Fibroblast of lung (primary cell): ENCODE results near the gene KRT33A. TPM values are rescaled to one million over a fixed set of nuclear protein-coding genes. Genes with fewer than 3 reads are reported as not detected.

Experiments
- DNase-seq, 2 donors: peaks; one replicate each; pipeline versions ENCODE4 v3.0.0 to v3.0.0-alpha.2; 2010; ENCODE audit warnings: low read depth in 2 of 2
- H2AFZ ChIP-seq: 2 replicates; pipeline ENCODE4 v1.5.1; 2012; ENCODE audit warnings: low read length, control low read depth, inconsistent platforms
- H3K27ac ChIP-seq: 2 replicates; pipeline ENCODE4 v1.5.1; 2011; ENCODE audit warnings: low read length, control low read depth; ENCODE audit not compliant: insufficient read depth
- H3K27me3 ChIP-seq: 2 replicates; pipeline ENCODE4 v1.5.1; 2011; ENCODE audit warnings: mild to moderate bottlenecking, low read length; ENCODE audit not compliant: control insufficient read depth, insufficient read depth
- H3K36me3 ChIP-seq: 2 replicates; pipeline ENCODE4 v1.5.1; 2011; ENCODE audit warnings: low read length; ENCODE audit not compliant: control insufficient read depth, insufficient read depth
- H3K4me1 ChIP-seq: 2 replicates; pipeline ENCODE4 v1.5.1; 2011; ENCODE audit warnings: low read length; ENCODE audit not compliant: control insufficient read depth, insufficient read depth; ENCODE audit errors: extremely low read depth
- H3K4me2 ChIP-seq: 2 replicates; pipeline ENCODE4 v1.5.1; 2011; ENCODE audit warnings: low read length, control low read depth; ENCODE audit not compliant: insufficient read depth; ENCODE audit errors: extremely low read depth
- H3K4me3 ChIP-seq, 4 experiments: fragments of 200-600 bp in 1 of 4; sonication (generic) in 1 of 4; replicated peaks in 1 of 4; 2 replicates each; pipeline ENCODE4 v1.5.1; 2011 to 2016; ENCODE audit warnings: low read length in 4 of 4, low read depth in 3 of 4, mild to moderate bottlenecking in 3 of 4, control low read depth in 2 of 4, inconsistent platforms in 1 of 4, mixed read lengths in 1 of 4; ENCODE audit not compliant: insufficient read depth in 1 of 4; ENCODE audit errors: control extremely low read depth in 1 of 4
- H3K79me2 ChIP-seq: 2 replicates; pipeline ENCODE4 v1.5.1; 2012; ENCODE audit warnings: mild to moderate bottlenecking, low read length, inconsistent platforms; ENCODE audit not compliant: control insufficient read depth, insufficient read depth
- H3K9ac ChIP-seq: 2 replicates; pipeline ENCODE4 v1.5.1; 2011; ENCODE audit warnings: mild to moderate bottlenecking, low read length, control low read depth; ENCODE audit not compliant: insufficient read depth
- H3K9me3 ChIP-seq: 2 replicates; pipeline ENCODE4 v1.5.1; 2012; ENCODE audit warnings: low read depth, low read length; ENCODE audit not compliant: control insufficient read depth, insufficient read depth
- H4K20me1 ChIP-seq: 2 replicates; pipeline ENCODE4 v1.5.1; 2011; ENCODE audit warnings: low read length; ENCODE audit not compliant: control insufficient read depth, insufficient read depth; ENCODE audit errors: extremely low read depth
- EZH2 ChIP-seq: IDR thresholded peaks from 2 replicates; pipeline ENCODE4 v1.5.1; 2012; ENCODE audit warnings: low read length, control low read depth, mild to moderate bottlenecking; ENCODE audit errors: missing control alignments
- polyA plus RNA-seq, 2 donors: library from polyadenylated mRNA; depleted of rRNA in 1 of 2; stranded (reverse) in 1 of 2; unstranded in 1 of 2; fragments of >200 nt; gene quantifications; 2 replicates each; pipeline ENCODE4 v1.2.1, GENCODE V29; 2011 to 2012; ENCODE audit warnings: missing spikeins in 1 of 2
- total RNA-seq: library from RNA; depleted of rRNA; stranded (reverse); fragments of >200 nt; gene quantifications from 2 replicates; pipeline ENCODE4 v1.2.1, GENCODE V29; 2014
- TF ChIP-seq, protein P1 (sequence below), 2 donors: IDR thresholded peaks in 1 of 2; conservative IDR thresholded peaks in 1 of 2; 1 replicate in 1 of 2; 2 replicates in 1 of 2; pipeline ENCODE4 v1.5.1; 2011 to 2012; ENCODE audit warnings: low read length in 2 of 2, control low read depth in 1 of 2, inconsistent platforms in 1 of 2, low read depth in 1 of 2, mild to moderate bottlenecking in 1 of 2

The KRT33A gene
- total and polyA plus RNA-seq, 2 donors (not counting 1 experiment from before 2014, with no cell fraction given), result not detected

DNA sequence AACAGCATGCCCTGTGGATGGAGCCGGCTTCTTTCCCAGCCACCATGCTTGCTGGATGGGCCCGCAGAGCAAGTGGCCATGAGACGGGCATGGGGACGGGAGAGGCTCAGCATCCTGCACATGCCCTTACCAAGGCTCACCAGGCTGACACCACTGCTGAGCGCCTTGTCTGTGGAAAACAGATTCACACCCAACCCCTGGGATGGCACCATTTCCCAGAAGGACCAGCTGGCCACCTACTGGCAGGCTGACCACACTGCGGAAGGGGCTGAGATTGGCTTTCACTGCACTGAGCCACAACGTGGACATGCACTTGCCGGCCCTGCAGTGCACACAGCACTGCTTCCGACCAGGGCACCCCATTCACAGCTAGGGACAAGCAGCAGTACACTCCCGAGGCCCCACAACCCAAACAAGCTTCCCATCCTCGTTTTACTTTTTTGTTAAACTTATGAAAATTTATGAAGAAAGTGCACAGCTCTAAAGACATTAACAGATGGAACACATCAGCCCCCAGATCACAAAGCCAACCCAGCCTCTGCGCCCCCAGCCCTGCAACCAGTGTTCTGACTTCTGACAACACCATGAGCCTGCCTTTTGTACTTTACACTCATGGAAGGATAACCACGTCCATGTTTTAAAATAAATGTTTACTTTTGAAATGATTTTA, 21.2 kb downstream of the KRT33A start:
- H3K9me3 ChIP-seq, result no peaks in the 10 kb centered on the region
- no peaks in the 10 kb centered on the region for H3K36me3 ChIP-seq
- H3K4me2 ChIP-seq, result no peak overlapping the region
- no peaks in the 10 kb centered on the region for H3K4me1 ChIP-seq
- H3K27me3 ChIP-seq, result no peaks in the 10 kb centered on the region
- DNase-seq, result peak; percentile 33 to 39
- H3K79me2 ChIP-seq, result no peaks in the 10 kb centered on the region
- no peaks in the 10 kb centered on the region for H4K20me1 ChIP-seq
- no peak overlapping the region for H3K27ac ChIP-seq
- H3K4me3 ChIP-seq, result no peak overlapping the region
- TF ChIP-seq, protein P1, sequence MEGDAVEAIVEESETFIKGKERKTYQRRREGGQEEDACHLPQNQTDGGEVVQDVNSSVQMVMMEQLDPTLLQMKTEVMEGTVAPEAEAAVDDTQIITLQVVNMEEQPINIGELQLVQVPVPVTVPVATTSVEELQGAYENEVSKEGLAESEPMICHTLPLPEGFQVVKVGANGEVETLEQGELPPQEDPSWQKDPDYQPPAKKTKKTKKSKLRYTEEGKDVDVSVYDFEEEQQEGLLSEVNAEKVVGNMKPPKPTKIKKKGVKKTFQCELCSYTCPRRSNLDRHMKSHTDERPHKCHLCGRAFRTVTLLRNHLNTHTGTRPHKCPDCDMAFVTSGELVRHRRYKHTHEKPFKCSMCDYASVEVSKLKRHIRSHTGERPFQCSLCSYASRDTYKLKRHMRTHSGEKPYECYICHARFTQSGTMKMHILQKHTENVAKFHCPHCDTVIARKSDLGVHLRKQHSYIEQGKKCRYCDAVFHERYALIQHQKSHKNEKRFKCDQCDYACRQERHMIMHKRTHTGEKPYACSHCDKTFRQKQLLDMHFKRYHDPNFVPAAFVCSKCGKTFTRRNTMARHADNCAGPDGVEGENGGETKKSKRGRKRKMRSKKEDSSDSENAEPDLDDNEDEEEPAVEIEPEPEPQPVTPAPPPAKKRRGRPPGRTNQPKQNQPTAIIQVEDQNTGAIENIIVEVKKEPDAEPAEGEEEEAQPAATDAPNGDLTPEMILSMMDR (conservative IDR thresholded peaks at IDR 0.05 in 1 of 2, IDR thresholded peaks at IDR 0.05 in 1 of 2; ENCODE audit: low read depth in 1 of 2, low read length in 2 of 2), result peak; percentile 79 to 83
- no peak for TF ChIP-seq EZH2
- peak overlapping the region; percentile 35 for H2AFZ ChIP-seq
- H3K9ac ChIP-seq, result no peak overlapping the region

DNA sequence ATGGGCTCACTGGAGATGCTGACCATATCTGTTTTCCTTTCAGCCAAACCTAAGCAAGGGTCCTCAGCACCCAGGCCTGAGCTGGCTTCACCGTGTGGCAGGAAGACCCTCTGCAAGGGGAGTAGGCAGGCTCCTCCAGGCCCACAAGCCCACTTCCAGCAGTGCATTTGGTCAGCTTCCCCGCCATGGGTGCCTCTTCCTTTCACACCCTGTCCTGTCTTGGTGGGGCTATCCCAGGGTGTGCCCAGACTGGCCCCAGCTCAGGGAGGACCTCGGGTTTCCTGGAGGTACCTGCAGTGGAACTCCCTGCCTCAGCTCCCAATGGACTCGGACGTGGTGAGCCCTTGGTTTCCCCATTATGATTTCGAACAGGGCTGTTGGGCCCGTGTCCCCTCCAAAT, 22.4 kb downstream of the KRT33A start:
- Histone ChIP-seq H3K4me1 (no peaks in the 10 kb centered on the region), H3K9me3 (no peaks in the 10 kb centered on the region), H2AFZ (no peak overlapping the region), H3K27me3 (no peaks in the 10 kb centered on the region), H3K9ac (no peak overlapping the region), H3K4me3 (no peak overlapping the region), H3K4me2 (no peak overlapping the region), H3K27ac (no peak overlapping the region), H3K79me2 (no peaks in the 10 kb centered on the region), H3K36me3 (no peaks in the 10 kb centered on the region), H4K20me1 (no peaks in the 10 kb centered on the region)
- no peak for DNase-seq
- TF ChIP-seq EZH2, result no peak
- TF ChIP-seq, protein P1 (conservative IDR thresholded peaks at IDR 0.05 in 1 of 2, IDR thresholded peaks at IDR 0.05 in 1 of 2; ENCODE audit: low read depth in 1 of 2, low read length in 2 of 2), result no peak

DNA sequence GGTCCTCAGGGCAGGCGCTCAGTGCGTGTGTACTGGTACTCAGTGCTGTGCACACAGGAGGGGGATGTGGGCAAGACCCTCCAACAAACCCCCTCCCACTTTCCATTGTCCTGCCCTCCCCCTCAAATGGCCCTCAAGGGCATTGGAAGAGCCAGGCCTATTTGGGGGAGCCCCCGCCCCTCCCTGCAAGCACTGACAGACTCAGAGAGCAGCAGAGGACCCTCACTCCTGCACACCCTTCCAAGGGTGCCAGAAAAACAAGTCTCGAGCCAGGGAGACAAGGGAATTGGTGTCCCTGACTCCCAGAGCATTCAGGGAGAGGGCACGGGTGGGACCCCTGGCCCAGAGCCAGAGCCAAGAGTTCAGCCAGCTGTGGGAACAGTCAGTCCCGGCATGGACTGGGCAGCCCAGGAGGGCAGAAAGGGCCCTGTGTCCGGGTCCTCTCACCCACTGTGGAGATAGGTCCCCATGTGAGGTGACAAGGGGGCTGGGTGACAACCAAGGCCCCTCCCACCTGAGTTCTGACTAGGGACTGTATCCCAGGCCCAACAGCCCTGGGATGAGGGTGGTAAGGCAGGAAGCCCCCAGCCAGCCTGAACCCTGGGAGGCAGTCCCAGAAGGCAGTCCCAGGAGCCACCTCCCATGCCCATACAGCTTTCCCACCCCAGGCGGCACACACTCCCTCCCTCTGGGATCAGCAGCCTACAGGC, 23.1 kb downstream of the KRT33A start:
- Histone ChIP-seq H3K9ac (no peak overlapping the region), H3K9me3 (no peaks in the 10 kb centered on the region), H3K36me3 (no peaks in the 10 kb centered on the region), H3K4me1 (no peaks in the 10 kb centered on the region), H3K27ac (no peak overlapping the region), H3K4me2 (no peak overlapping the region), H2AFZ (no peak overlapping the region), H3K4me3 (no peak overlapping the region), H4K20me1 (no peaks in the 10 kb centered on the region), H3K27me3 (no peaks in the 10 kb centered on the region), H3K79me2 (no peaks in the 10 kb centered on the region)
- DNase-seq, result no peak
- TF ChIP-seq EZH2, result no peak
- TF ChIP-seq, protein P1 (conservative IDR thresholded peaks at IDR 0.05 in 1 of 2, IDR thresholded peaks at IDR 0.05 in 1 of 2; ENCODE audit: low read depth in 1 of 2, low read length in 2 of 2), result no peak
